GM12878 (cell line): ENCODE measurements around the gene SLC24A3. TPM values are rescaled to one million over a fixed set of nuclear protein-coding genes. Genes with fewer than 3 reads are reported as not detected.

ENCODE experiments used
- ATAC-seq: fragments of 200-7000 bp; cut with Tn5 transposase; 3 replicates; pipeline ENCODE4 v1.9.1; 2020; ENCODE audit warnings: mild to moderate bottlenecking, moderate library complexity
- BruUV-seq: library from RNA; stranded (reverse); fragments of 400-500 nt; replicated peaks from 2 replicates; lab custom pipeline; 2021; lab: Mats Ljungman, UMichigan
- CTCF ChIA-PET: fragments of 300-600 bp; sonication (Branson Sonifier 250); formaldehyde crosslinking; extraction: SDS; loops from one replicate; lab custom pipeline; 2021; ENCODE audit warnings: inconsistent platforms; lab: Yijun Ruan, JAX
- POLR2A ChIA-PET: fragments of 350-600 bp; formaldehyde crosslinking; extraction: SDS; loops from one replicate; lab custom pipeline; 2021; ENCODE audit warnings: inconsistent platforms; lab: Charles Lee
- RAD21 ChIA-PET: fragments of 300-600 bp; sonication (Branson Sonifier 250); formaldehyde crosslinking; loops from one replicate; lab custom pipeline; 2023; ENCODE audit warnings: antibody characterized with exemption; ENCODE audit not compliant: unreplicated experiment; lab: Charles Lee
- SMC1A ChIA-PET: fragments of 300-600 bp; sonication (Branson Sonifier 250); formaldehyde crosslinking; loops from one replicate; lab custom pipeline; 2023; ENCODE audit not compliant: unreplicated experiment, uncharacterized antibody; lab: Charles Lee
- DNase-seq: peaks from one replicate; pipeline ENCODE4 v3.0.0-alpha.2; 2011; ENCODE audit warnings: low read depth, low spot score
- FAIRE-seq: peaks from 3 replicates; lab custom pipeline; 2011; peaks lifted over from hg19 to GRCh38; lab: Jason Lieb, UNC
- H2AFZ ChIP-seq: 2 replicates; pipeline ENCODE4 v1.6.0; 2011; ENCODE audit warnings: low read depth, low read length, control low read depth; ENCODE audit not compliant: control insufficient read depth
- H3K27ac ChIP-seq: 2 replicates; pipeline ENCODE4 v1.5.1; 2011; ENCODE audit warnings: control low read depth; ENCODE audit not compliant: control insufficient read depth, insufficient read depth
- H3K27me3 ChIP-seq, 2 experiments: replicated peaks in 1 of 2; 2 replicates each; pipeline versions ENCODE4 v1.6.0 to v1.6.1; 2011; ENCODE audit warnings: low read length in 1 of 2; ENCODE audit not compliant: control insufficient read depth in 2 of 2, insufficient read depth in 2 of 2
- H3K36me3 ChIP-seq, 2 experiments: 2 replicates each; pipeline ENCODE4 v1.5.1; 2011; ENCODE audit warnings: low read length in 1 of 2; ENCODE audit not compliant: control insufficient read depth in 2 of 2, insufficient read depth in 2 of 2
- H3K4me1 ChIP-seq: 2 replicates; pipeline ENCODE4 v1.6.1; 2011; ENCODE audit warnings: mild to moderate bottlenecking, low read length, moderate library complexity, mixed read lengths; ENCODE audit not compliant: control insufficient read depth, insufficient read depth
- H3K4me2 ChIP-seq: 2 replicates; pipeline ENCODE4 v1.6.0; 2011; ENCODE audit warnings: control low read depth; ENCODE audit not compliant: control insufficient read depth, insufficient read depth
- H3K4me3 ChIP-seq: fragments of 200-600 bp; sonication (generic); 2 replicates; pipeline ENCODE4 v1.5.1; 2016
- H3K79me2 ChIP-seq: 2 replicates; pipeline ENCODE4 v1.6.0; 2011; ENCODE audit warnings: low read length; ENCODE audit not compliant: control insufficient read depth, insufficient read depth
- H3K9ac ChIP-seq: 2 replicates; pipeline ENCODE4 v1.8.0; 2011; ENCODE audit warnings: low read length, control low read depth, mixed read lengths; ENCODE audit not compliant: control insufficient read depth, insufficient read depth
- H3K9me3 ChIP-seq: replicated peaks from 3 replicates; pipeline ENCODE4 v1.5.1; 2011; ENCODE audit warnings: mild to moderate bottlenecking, low read length; ENCODE audit not compliant: control insufficient read depth, insufficient read depth
- H4K20me1 ChIP-seq: 2 replicates; pipeline ENCODE4 v1.6.0; 2011; ENCODE audit not compliant: control insufficient read depth, insufficient read depth
- EZH2 ChIP-seq: IDR thresholded peaks from 2 replicates; pipeline ENCODE4 v1.6.1; 2012; ENCODE audit warnings: low read depth, mild to moderate bottlenecking, control low read depth, inconsistent platforms, low read length, borderline replicate concordance; ENCODE audit not compliant: control insufficient read depth
- NFIC ChIP-seq: IDR thresholded peaks from 2 replicates; pipeline ENCODE4 v1.6.1; 2012; ENCODE audit warnings: low read depth, mild to moderate bottlenecking, inconsistent platforms, low read length, moderate library complexity
- SP1 ChIP-seq: IDR thresholded peaks from one replicate; pipeline ENCODE4 v1.6.1; 2011; ENCODE audit warnings: low read depth, low read length
- in situ Hi-C: fragments of 300-500 bp; cut with MboI; formaldehyde crosslinking; loops from 9 replicates; pipeline ENCODE4 v1.14.3; 2018; ENCODE audit warnings: mixed read lengths
- intact Hi-C: fragments of 100-400 bp; cut with micrococcal nuclease; formaldehyde crosslinking; loops from one replicate; pipeline ENCODE4 v1.14.2; 2022; ENCODE audit not compliant: unreplicated experiment
- polyA plus RNA-seq, 11 experiments: library from polyadenylated mRNA; depleted of rRNA in 4 of 11; unstranded in 6 of 11; stranded (reverse) in 5 of 11; fragments of >200 nt; fragmentation: Nextera tagmentation in 4 of 11; fragmentation: Illumina TruSeq in 1 of 11; extraction: Ambion mirVana in 4 of 11; extraction: Trizol in 1 of 11; gene quantifications; 1 replicate in 1 of 11; 2 replicates in 10 of 11; pipeline versions ENCODE4 v1.2.1 to v1.2.3, GENCODE V29; 2011 to 2016; ENCODE audit warnings: inconsistent platforms in 2 of 11, missing spikeins in 2 of 11, low read depth in 1 of 11
- total RNA-seq, 4 experiments: library from RNA; depleted of rRNA in 3 of 4; stranded (reverse); fragments of >200 nt in 3 of 4; fragmentation: Illumina TruSeq in 1 of 4; extraction: Trizol in 1 of 4; gene quantifications; 2 replicates each; pipeline versions ENCODE4 v1.2.1 to v1.2.3, GENCODE V29; 2013 to 2021
- TF ChIP-seq, protein P1 (sequence below): fragments of 150-350 bp; IDR thresholded peaks from 2 replicates; pipeline ENCODE4 v1.6.1; 2016; ENCODE audit warnings: low read depth, low read length
- TF ChIP-seq, protein P2 (sequence below): fragments of 450-650 bp; formaldehyde crosslinking; IDR thresholded peaks from 2 replicates; pipeline ENCODE4 v1.4.0; 2022; ENCODE audit warnings: mild to moderate bottlenecking, moderate library complexity

Gene SLC24A3
- total and polyA plus RNA-seq, 10 of the 15 experiments (the other 5 are each of a cell fraction or from before 2014, with no cell fraction given): 0.04 TPM; not detected in 9

GRCh38 chr20:19435821-19436220 lies 223.4 kb downstream of the SLC24A3 start:
- no peaks in the 10 kb centered on the region for H3K36me3 ChIP-seq
- no peak for FAIRE-seq
- in situ Hi-C loops: no loop called here
- H4K20me1 ChIP-seq: no peaks in the 10 kb centered on the region
- H3K79me2 ChIP-seq: no peaks in the 10 kb centered on the region
- TF ChIP-seq EZH2: no peak
- TF ChIP-seq, protein P1, sequence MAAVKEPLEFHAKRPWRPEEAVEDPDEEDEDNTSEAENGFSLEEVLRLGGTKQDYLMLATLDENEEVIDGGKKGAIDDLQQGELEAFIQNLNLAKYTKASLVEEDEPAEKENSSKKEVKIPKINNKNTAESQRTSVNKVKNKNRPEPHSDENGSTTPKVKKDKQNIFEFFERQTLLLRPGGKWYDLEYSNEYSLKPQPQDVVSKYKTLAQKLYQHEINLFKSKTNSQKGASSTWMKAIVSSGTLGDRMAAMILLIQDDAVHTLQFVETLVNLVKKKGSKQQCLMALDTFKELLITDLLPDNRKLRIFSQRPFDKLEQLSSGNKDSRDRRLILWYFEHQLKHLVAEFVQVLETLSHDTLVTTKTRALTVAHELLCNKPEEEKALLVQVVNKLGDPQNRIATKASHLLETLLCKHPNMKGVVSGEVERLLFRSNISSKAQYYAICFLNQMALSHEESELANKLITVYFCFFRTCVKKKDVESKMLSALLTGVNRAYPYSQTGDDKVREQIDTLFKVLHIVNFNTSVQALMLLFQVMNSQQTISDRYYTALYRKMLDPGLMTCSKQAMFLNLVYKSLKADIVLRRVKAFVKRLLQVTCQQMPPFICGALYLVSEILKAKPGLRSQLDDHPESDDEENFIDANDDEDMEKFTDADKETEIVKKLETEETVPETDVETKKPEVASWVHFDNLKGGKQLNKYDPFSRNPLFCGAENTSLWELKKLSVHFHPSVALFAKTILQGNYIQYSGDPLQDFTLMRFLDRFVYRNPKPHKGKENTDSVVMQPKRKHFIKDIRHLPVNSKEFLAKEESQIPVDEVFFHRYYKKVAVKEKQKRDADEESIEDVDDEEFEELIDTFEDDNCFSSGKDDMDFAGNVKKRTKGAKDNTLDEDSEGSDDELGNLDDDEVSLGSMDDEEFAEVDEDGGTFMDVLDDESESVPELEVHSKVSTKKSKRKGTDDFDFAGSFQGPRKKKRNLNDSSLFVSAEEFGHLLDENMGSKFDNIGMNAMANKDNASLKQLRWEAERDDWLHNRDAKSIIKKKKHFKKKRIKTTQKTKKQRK: no peak
- TF ChIP-seq, protein P2, sequence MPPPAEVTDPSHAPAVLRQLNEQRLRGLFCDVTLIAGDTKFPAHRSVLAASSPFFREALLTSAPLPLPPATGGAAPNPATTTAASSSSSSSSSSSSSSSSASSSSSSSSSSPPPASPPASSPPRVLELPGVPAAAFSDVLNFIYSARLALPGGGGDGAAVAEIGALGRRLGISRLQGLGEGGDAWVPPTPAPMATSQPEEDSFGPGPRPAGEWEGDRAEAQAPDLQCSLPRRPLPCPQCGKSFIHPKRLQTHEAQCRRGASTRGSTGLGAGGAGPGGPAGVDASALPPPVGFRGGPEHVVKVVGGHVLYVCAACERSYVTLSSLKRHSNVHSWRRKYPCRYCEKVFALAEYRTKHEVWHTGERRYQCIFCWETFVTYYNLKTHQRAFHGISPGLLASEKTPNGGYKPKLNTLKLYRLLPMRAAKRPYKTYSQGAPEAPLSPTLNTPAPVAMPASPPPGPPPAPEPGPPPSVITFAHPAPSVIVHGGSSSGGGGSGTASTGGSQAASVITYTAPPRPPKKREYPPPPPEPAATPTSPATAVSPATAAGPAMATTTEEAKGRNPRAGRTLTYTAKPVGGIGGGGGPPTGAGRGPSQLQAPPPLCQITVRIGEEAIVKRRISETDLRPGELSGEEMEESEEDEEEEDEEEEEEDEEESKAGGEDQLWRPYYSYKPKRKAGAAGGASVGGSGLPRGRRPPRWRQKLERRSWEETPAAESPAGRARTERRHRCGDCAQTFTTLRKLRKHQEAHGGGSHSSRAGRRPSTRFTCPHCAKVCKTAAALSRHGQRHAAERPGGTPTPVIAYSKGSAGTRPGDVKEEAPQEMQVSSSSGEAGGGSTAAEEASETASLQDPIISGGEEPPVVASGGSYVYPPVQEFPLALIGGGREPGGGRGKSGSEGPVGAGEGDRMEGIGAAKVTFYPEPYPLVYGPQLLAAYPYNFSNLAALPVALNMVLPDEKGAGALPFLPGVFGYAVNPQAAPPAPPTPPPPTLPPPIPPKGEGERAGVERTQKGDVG (CRISPR knock-in tag): no peak
- TF ChIP-seq NFIC: no peak
- TF ChIP-seq SP1: no peak
- TF ChIP-seq, all 136 proteins: peak for 0
- CTCF ChIA-PET: no interaction called here
- Histone ChIP-seq H2AFZ (no peak overlapping the region), H3K9ac (no peak overlapping the region), H3K4me2 (no peak overlapping the region), H3K27me3 (peaks cover 0 to 2% of the 10 kb centered on the region in 2 experiments; a peak in 1 of 4 replicates), H3K9me3 (no peaks in the 10 kb centered on the region), H3K27ac (no peak overlapping the region), H3K4me1 (no peaks in the 10 kb centered on the region; the same call in 1 of the 2 replicates), H3K4me3 (no peak overlapping the region)
- ATAC-seq: no peak
- DNase-seq: no peak
- intact Hi-C loops: no loop called here
- SMC1A ChIA-PET: no interaction called here
- POLR2A ChIA-PET: no interaction called here
- no TSS peak for BruUV-seq
- RAD21 ChIA-PET: no interaction called here
